Nephron (organoid): ENCODE data around the gene TUBA4B.
A peak's percentile ranks its signal among the peaks of the same experiment; 100 is the strongest.
"Not testable (repeated sequence)": the region's sequence is repeated elsewhere in the genome, so short reads cannot be mapped to it uniquely, and the experiment has no call there.

Experiments
- H3K27ac Mint-ChIP-seq, 3 experiments: 2 replicates each; pipeline ENCODE4 v1.8.0; 2020; ENCODE audit warnings: mixed read lengths in 3 of 3, mild to moderate bottlenecking in 2 of 3, moderate library complexity in 1 of 3
- H3K27me3 Mint-ChIP-seq: 2 replicates; pipeline ENCODE4 v1.8.0; 2021; ENCODE audit warnings: low read depth, mild to moderate bottlenecking, moderate library complexity, mixed read lengths
- H3K36me3 Mint-ChIP-seq: 2 replicates; pipeline ENCODE4 v1.8.0; 2020; ENCODE audit warnings: low read depth, mixed read lengths
- H3K4me1 Mint-ChIP-seq: 2 replicates; pipeline ENCODE4 v1.8.0; 2020; ENCODE audit warnings: mixed read lengths
- H3K4me3 Mint-ChIP-seq, 3 experiments: 2 replicates each; pipeline ENCODE4 v1.8.0; 2020; ENCODE audit warnings: mild to moderate bottlenecking in 3 of 3, mixed read lengths in 3 of 3, moderate library complexity in 2 of 3
- H3K9me3 Mint-ChIP-seq: 2 replicates; pipeline ENCODE4 v1.8.0; 2020; ENCODE audit warnings: mixed read lengths
- TF ChIP-seq, protein P1 (sequence below), 3 experiments: fragments of 200-600 bp; sonication (generic); IDR thresholded peaks; one replicate each; pipeline ENCODE4 v1.5.0; 2021; ENCODE audit warnings: antibody characterized with exemption in 3 of 3; ENCODE audit not compliant: unreplicated experiment in 3 of 3

Gene TUBA4B

DNA sequence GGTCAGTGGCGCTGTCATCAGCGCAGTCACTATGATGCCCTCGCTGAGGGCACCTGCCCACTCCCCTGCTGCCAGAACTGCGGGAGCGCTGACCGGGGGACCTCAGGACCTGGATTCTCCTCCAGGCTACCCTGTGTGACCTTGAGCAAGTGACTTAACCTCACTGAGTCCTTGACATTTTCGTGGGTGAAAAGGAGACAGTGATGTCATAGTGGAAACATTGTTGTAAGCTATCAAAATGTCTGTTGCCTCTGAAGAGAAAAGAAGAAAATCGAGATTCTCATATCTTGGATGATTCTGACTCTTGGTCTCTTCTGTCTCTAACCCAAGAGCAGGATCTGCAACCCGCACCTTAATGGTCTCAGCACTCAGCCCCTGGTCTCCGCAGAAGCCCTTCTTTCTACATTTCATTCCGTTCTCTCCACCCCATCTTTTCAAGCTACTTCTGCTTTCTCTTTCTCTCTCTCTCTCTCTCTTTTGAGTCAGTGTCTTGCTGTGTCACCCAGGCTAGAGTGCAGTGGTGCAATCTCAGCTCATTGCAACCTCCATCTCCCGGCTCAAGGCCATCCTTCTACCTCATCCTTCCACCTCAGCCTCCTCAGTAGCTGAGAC lies 1.7 kb downstream of the TUBA4B start:
- TF ChIP-seq, protein P1, sequence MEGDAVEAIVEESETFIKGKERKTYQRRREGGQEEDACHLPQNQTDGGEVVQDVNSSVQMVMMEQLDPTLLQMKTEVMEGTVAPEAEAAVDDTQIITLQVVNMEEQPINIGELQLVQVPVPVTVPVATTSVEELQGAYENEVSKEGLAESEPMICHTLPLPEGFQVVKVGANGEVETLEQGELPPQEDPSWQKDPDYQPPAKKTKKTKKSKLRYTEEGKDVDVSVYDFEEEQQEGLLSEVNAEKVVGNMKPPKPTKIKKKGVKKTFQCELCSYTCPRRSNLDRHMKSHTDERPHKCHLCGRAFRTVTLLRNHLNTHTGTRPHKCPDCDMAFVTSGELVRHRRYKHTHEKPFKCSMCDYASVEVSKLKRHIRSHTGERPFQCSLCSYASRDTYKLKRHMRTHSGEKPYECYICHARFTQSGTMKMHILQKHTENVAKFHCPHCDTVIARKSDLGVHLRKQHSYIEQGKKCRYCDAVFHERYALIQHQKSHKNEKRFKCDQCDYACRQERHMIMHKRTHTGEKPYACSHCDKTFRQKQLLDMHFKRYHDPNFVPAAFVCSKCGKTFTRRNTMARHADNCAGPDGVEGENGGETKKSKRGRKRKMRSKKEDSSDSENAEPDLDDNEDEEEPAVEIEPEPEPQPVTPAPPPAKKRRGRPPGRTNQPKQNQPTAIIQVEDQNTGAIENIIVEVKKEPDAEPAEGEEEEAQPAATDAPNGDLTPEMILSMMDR (IDR thresholded peaks at IDR 0.05; ENCODE audit: unreplicated experiment in 3 of 3): no peak

DNA sequence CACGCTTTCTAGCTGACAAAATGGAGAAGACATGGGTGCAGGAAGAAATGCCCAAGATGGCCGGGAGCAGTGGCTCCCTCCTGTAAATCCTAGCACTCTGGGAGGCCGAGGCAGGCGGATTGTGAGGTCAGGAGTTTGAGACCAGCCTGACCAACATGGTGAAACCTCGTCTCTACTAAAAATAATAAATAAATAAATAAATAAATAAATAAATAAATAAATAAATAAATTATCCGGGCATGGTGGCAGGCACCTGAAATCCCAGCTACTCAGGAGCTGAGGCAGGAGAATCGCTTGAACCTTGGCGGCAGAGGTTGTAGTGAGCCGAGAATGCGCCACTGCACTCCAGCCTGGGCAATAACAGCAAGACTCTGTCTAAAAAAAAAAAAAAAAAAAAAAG lies 5.9 kb downstream of the TUBA4B start:
- H3K27ac Mint-ChIP-seq, H3K36me3 Mint-ChIP-seq, H3K9me3 Mint-ChIP-seq: not testable (repeated sequence)

More for the DNA sequence above, 1.7 kb downstream of the TUBA4B start:
- Mint-ChIP-seq H3K27ac (no peak overlapping the region), H3K4me1 (peaks cover 36% of the 10 kb centered on the region), H3K4me3 (peak overlapping the region; percentile 56 to 81 (median 64)), H3K27me3 (peaks cover 76% of the 10 kb centered on the region), H3K9me3 (no peaks in the 10 kb centered on the region), H3K36me3 (no peaks in the 10 kb centered on the region)

DNA sequence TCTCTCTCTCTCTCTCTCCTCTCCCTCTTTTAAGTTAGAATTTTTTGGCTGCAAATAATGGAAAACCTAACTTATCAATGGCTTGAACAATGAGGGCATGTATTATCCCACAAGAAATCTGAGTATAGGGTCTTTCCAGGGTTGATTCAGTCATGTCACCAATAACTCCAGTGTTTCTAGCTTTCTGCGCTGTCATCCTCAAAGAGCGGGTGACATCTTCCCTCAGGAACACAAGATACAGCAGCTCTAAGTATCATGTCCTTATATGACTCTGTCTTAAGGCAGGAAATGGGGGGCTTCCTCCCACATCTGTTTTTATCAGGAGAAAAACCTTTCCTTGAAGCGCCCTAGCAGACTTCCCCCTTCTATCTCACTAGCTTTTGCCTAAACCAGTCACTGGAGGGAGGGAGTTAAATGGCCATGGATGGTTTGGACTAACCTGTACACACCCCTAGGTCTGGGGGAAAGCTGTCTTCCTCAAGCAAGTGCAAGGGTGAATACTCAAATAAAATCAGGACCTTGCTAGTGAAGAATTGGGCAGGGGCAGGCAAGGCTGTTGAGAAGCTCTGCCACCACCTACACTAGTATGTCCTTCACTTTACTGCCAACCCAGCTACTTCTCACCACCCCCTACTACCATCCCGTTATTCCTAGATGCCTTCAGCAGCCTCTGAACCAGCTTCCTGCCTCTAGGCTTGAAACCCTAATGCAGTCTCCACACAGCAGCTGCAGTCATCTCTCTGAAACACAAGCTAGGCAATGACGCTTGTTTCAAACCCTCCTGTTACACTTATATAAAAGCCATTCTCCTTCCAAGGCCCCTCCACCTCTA lies 8.2 kb downstream of the TUBA4B start:
- H3K27me3 Mint-ChIP-seq: peaks cover 37% of the 10 kb centered on the region
- H3K9me3 Mint-ChIP-seq: no peaks in the 10 kb centered on the region
- H3K27ac Mint-ChIP-seq: no peak overlapping the region
- H3K4me3 Mint-ChIP-seq: no peak overlapping the region
- H3K36me3 Mint-ChIP-seq: no peaks in the 10 kb centered on the region
- TF ChIP-seq, protein P1 (IDR thresholded peaks at IDR 0.05; ENCODE audit: unreplicated experiment in 3 of 3): no peak
- H3K4me1 Mint-ChIP-seq: no peaks in the 10 kb centered on the region

More for the DNA sequence above, 5.9 kb downstream of the TUBA4B start:
- H3K4me3 Mint-ChIP-seq, H3K4me1 Mint-ChIP-seq: not testable (repeated sequence)
- peaks cover 57% of the 10 kb centered on the region for H3K27me3 Mint-ChIP-seq

DNA sequence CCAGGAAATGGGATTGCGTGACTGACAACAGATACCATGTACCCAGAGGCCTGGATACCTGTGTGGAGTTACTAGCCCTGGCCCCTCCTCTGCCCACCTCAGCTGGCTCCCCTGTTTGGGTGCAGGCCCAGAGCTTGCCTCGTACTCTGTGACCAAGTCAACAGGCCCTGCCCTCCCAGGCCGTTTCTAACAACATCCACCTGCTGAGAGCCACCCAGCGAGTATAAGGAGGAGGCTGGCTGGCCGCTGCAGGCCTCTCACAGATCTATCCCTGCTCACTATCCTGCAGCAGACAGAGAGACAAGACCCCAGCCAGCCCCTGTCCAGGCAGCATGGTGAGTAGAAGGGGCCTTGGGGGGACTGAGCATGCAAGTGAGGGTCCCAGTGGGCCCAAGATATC lies 13.2 kb downstream of the TUBA4B start:
- Mint-ChIP-seq H3K27ac (no peak overlapping the region), H3K4me3 (no peak overlapping the region), H3K9me3 (no peaks in the 10 kb centered on the region), H3K4me1 (peaks cover 6% of the 10 kb centered on the region), H3K36me3 (no peaks in the 10 kb centered on the region), H3K27me3 (peaks cover 13% of the 10 kb centered on the region)
- TF ChIP-seq, protein P1 (IDR thresholded peaks at IDR 0.05; ENCODE audit: unreplicated experiment in 3 of 3): no peak

DNA sequence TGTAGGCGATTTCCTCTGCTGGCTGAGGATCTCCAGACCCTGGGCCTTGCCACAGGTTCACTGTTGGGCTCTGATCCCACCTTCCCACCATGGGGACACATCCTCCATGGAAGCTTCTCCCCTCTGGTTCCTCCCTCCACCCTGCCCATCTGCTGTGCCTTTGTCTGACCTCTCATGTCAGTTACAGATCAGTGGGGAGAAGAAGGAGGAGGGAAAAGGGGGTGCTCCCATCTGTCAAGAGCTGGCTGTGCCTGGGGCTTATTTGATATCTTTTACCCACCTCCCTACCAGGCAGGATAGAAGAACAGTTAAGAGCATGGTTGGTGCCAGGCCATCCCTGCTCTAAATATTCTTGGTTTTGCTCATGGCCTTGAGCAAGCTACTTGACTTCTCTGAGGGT lies 13.8 kb downstream of the TUBA4B start:
- H3K4me1 Mint-ChIP-seq: peaks cover 6% of the 10 kb centered on the region
- TF ChIP-seq, protein P1 (IDR thresholded peaks at IDR 0.05; ENCODE audit: unreplicated experiment in 3 of 3): no peak

DNA sequence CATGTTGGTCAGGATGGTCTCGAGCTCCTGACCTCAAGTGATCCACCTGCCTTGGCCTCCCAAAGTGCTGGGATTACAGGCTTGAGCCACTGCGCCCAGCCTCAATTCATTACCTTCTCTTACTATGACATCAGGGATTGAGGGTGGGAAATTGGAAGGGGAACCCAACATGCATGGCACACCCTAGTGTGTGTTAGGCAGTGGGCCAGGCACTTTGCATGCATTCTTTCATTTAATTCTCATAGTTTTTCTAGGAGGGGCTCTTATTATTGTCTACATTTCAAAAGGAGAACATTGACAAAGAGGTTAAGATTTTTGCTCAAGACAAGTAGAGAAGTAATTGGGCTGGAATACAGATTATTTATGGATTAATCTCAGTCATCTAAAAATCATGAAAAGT lies 15.3 kb downstream of the TUBA4B start:
- H3K36me3 Mint-ChIP-seq: no peaks in the 10 kb centered on the region
- TF ChIP-seq, protein P1 (IDR thresholded peaks at IDR 0.05; ENCODE audit: unreplicated experiment in 3 of 3): no peak
- no peaks in the 10 kb centered on the region for H3K9me3 Mint-ChIP-seq
- H3K27me3 Mint-ChIP-seq: peaks cover 20% of the 10 kb centered on the region
- H3K4me1 Mint-ChIP-seq: peaks cover 6% of the 10 kb centered on the region
- H3K4me3 Mint-ChIP-seq: no peak overlapping the region
- no peak overlapping the region for H3K27ac Mint-ChIP-seq

More for the DNA sequence above, 13.8 kb downstream of the TUBA4B start:
- Mint-ChIP-seq H3K9me3 (no peaks in the 10 kb centered on the region), H3K36me3 (no peaks in the 10 kb centered on the region), H3K4me3 (no peak overlapping the region), H3K27me3 (peaks cover 13% of the 10 kb centered on the region), H3K27ac (no peak overlapping the region)
